ENCODE data around the gene NRXN2.
A peak's percentile ranks its signal among the peaks of the same experiment; 100 is the strongest.

NRXN2 gene

GRCh38 chr11:64620381-64620971, 102.5 kb downstream of the NRXN2 start:
- DNase-seq = peak; percentile 85

- DNase-seq = peak; percentile 82
These were observed 103.1 kb downstream of the NRXN2 start for GRCh38 chr11:64619811-64620380.

- no peak for DNase-seq
These were observed 103.8 kb downstream of the NRXN2 start for GRCh38 chr11:64619196-64619595.

- DNase-seq = no peak
These were observed 106.2 kb downstream of the NRXN2 start for GRCh38 chr11:64616817-64617216.

GRCh38 chr11:64614917-64615316, 108.1 kb downstream of the NRXN2 start:
- DNase-seq = no peak

GRCh38 chr11:64613648-64614047, 109.3 kb downstream of the NRXN2 start:
- DNase-seq = no peak

- no peak for DNase-seq
These were observed 110.9 kb downstream of the NRXN2 start for GRCh38 chr11:64611869-64612646.

GRCh38 chr11:64611176-64611575, 111.8 kb downstream of the NRXN2 start:
- no peak for DNase-seq

GRCh38 chr11:64610596-64610995, 112.4 kb downstream of the NRXN2 start:
- no peak for DNase-seq

GRCh38 chr11:64609436-64610047, 113.5 kb downstream of the NRXN2 start:
- no peak for DNase-seq

- DNase-seq = no peak
These were observed 114.4 kb downstream of the NRXN2 start for GRCh38 chr11:64608636-64609035.

GRCh38 chr11:64608046-64608445, 115.0 kb downstream of the NRXN2 start:
- DNase-seq = peak; percentile 58

- DNase-seq = no peak
These were observed 115.5 kb downstream of the NRXN2 start for GRCh38 chr11:64607381-64607985.

- no peak for DNase-seq
These were observed 116.1 kb downstream of the NRXN2 start for GRCh38 chr11:64606796-64607380.

- DNase-seq = no peak
These were observed 117.1 kb downstream of the NRXN2 start for GRCh38 chr11:64605656-64606585.

- no peak for DNase-seq
These were observed 117.8 kb downstream of the NRXN2 start for GRCh38 chr11:64605244-64605560.

- no peak for DNase-seq
These were observed 118.3 kb downstream of the NRXN2 start for GRCh38 chr11:64604458-64605243.

- no peak for DNase-seq
These were observed 119.4 kb downstream of the NRXN2 start for GRCh38 chr11:64603411-64604110.

- no peak for DNase-seq
These were observed 120.4 kb downstream of the NRXN2 start for GRCh38 chr11:64602466-64603070.

Data from femur (tissue), 1 donor.